ENCODE results near the gene ELOA2.

GRCh38 chr18:47075098-47075883, 39.9 kb upstream of the ELOA2 start:
- TF ChIP-seq CTCF (IDR thresholded peaks at IDR 0.05) (no peak), POLR2AphosphoS5 (IDR thresholded peaks at IDR 0.05; ENCODE audit: low read depth, low read length) (no peak), REST (IDR thresholded peaks at IDR 0.05; ENCODE audit: insufficient read depth in 1 of 2, low read depth in 2 of 2, low read length in 1 of 2) (no peak)
